Measurements from ENCODE around the gene NR5A1.

Gene NR5A1

GRCh38 chr9:124506931-124507879 is at the start of gene NR5A1:
Gene NR5A1 (minus strand): TSS chr9:124507399. CDS start chr9:124503395, 4,004 bp downstream.
- DNase-seq = no peak

GRCh38 chr9:124555043-124555442 is 47.8 kb upstream of the NR5A1 start:
- no peak for DNase-seq

- DNase-seq = no peak
These were observed 46.5 kb upstream of the NR5A1 start for GRCh38 chr9:124553738-124554137.

GRCh38 chr9:124552273-124552605 is 45.0 kb upstream of the NR5A1 start:
- no peak for DNase-seq

- no peak for DNase-seq
These were observed 44.5 kb upstream of the NR5A1 start for GRCh38 chr9:124551472-124552272.

- no peak for DNase-seq
These were observed 42.9 kb upstream of the NR5A1 start for GRCh38 chr9:124550072-124550471.

GRCh38 chr9:124549016-124549415 is 41.8 kb upstream of the NR5A1 start:
- no peak for DNase-seq

- no peak for DNase-seq
These were observed 37.3 kb upstream of the NR5A1 start for GRCh38 chr9:124544535-124544934.

GRCh38 chr9:124541824-124542223 is 34.6 kb upstream of the NR5A1 start:
- no peak for DNase-seq

GRCh38 chr9:124537926-124538325 is 30.7 kb upstream of the NR5A1 start:
- no peak for DNase-seq

- no peak for DNase-seq
These were observed 28.6 kb upstream of the NR5A1 start for GRCh38 chr9:124535846-124536245.

GRCh38 chr9:124532897-124533296 is 25.7 kb upstream of the NR5A1 start:
- no peak for DNase-seq

- no peak for DNase-seq
These were observed 23.9 kb upstream of the NR5A1 start for GRCh38 chr9:124531115-124531514.

GRCh38 chr9:124530246-124530645 is 23.0 kb upstream of the NR5A1 start:
- no peak for DNase-seq

GRCh38 chr9:124527781-124528180 is 20.6 kb upstream of the NR5A1 start:
- DNase-seq = no peak

- DNase-seq = no peak
These were observed 19.0 kb upstream of the NR5A1 start for GRCh38 chr9:124526174-124526573.

- DNase-seq = no peak
These were observed 15.2 kb upstream of the NR5A1 start for GRCh38 chr9:124522121-124523098.

- no peak for DNase-seq
These were observed 13.9 kb upstream of the NR5A1 start for GRCh38 chr9:124521142-124521541.

GRCh38 chr9:124520206-124520596 is 13.0 kb upstream of the NR5A1 start:
- DNase-seq = no peak

- DNase-seq = no peak
These were observed 10.9 kb upstream of the NR5A1 start for GRCh38 chr9:124518116-124518515.

GRCh38 chr9:124517600-124517999 is 10.4 kb upstream of the NR5A1 start:
- no peak for DNase-seq

GRCh38 chr9:124514874-124515273 is 7.7 kb upstream of the NR5A1 start:
- no peak for DNase-seq

- DNase-seq = no peak
These were observed 6.9 kb upstream of the NR5A1 start for GRCh38 chr9:124514125-124514524.

Measured in NCI-H446 treated with DMSO at 0.1 percent for 48 hours (cell line).